DMS53 (cell line): Measurements from ENCODE around the gene TSC1.

Source experiments
- DNase-seq: peaks from one replicate; lab custom pipeline; 2025; lab: John Stamatoyannopoulos, UW

TSC1 gene

GRCh38 chr9:132887181-132888120 lies 57.0 kb downstream of the TSC1 start:
- no peak for DNase-seq

GRCh38 chr9:132886334-132886725 lies 58.1 kb downstream of the TSC1 start:
- DNase-seq = no peak

- DNase-seq = peak; percentile 42
These were observed 58.6 kb downstream of the TSC1 start for GRCh38 chr9:132885720-132886333.

GRCh38 chr9:132883349-132884294 lies 60.8 kb downstream of the TSC1 start:
- no peak for DNase-seq

GRCh38 chr9:132882616-132883015 lies 61.8 kb downstream of the TSC1 start:
- no peak for DNase-seq

GRCh38 chr9:132881826-132882225 lies 62.6 kb downstream of the TSC1 start:
- no peak for DNase-seq

- peak; percentile 17 for DNase-seq
These were observed 64.1 kb downstream of the TSC1 start for GRCh38 chr9:132880324-132880661.

GRCh38 chr9:132879457-132880323 lies 64.7 kb downstream of the TSC1 start:
- DNase-seq = no peak

GRCh38 chr9:132878695-132879456 lies 65.5 kb downstream of the TSC1 start, which contains the start of gene SPACA9:
Gene SPACA9 (plus strand): TSS chr9:132878898. CDS start chr9:132883948, 5,050 bp downstream.
- peak; percentile 80 for DNase-seq

- peak; percentile 88 for DNase-seq
These were observed 66.4 kb downstream of the TSC1 start, which contains the start of gene AK8 for GRCh38 chr9:132877824-132878694. Gene AK8 (minus strand): TSS chr9:132878284. CDS start chr9:132878255, 29 bp downstream.

- no peak for DNase-seq
These were observed 67.0 kb downstream of the TSC1 start for GRCh38 chr9:132877458-132877823.

GRCh38 chr9:132876849-132877248 lies 67.6 kb downstream of the TSC1 start:
- DNase-seq = no peak

- no peak for DNase-seq
These were observed 69.3 kb downstream of the TSC1 start for GRCh38 chr9:132875159-132875558.

- DNase-seq = no peak
These were observed 71.0 kb downstream of the TSC1 start for GRCh38 chr9:132873403-132873802.

- no peak for DNase-seq
These were observed 75.2 kb downstream of the TSC1 start for GRCh38 chr9:132869266-132869665.

GRCh38 chr9:132866898-132867297 lies 77.5 kb downstream of the TSC1 start:
- DNase-seq = no peak

GRCh38 chr9:132864691-132865090 lies 79.7 kb downstream of the TSC1 start:
- DNase-seq = no peak

GRCh38 chr9:132864277-132864676 lies 80.1 kb downstream of the TSC1 start:
- DNase-seq = no peak

GRCh38 chr9:132863096-132863495 lies 81.3 kb downstream of the TSC1 start:
- DNase-seq = no peak
